GM19328 (cell line): ENCODE data around the gene EXOC6B.
"Not testable (repeated sequence)": the region's sequence is repeated elsewhere in the genome, so short reads cannot be mapped to it uniquely, and the experiment has no call there.

ENCODE experiments used
- ATAC-seq: cut with Tn5 transposase; IDR thresholded peaks from one replicate; pipeline ENCODE4 v1.9.1; 2021; ENCODE audit warnings: mild to moderate bottlenecking, moderate library complexity; ENCODE audit not compliant: unreplicated experiment

The EXOC6B gene

DNA sequence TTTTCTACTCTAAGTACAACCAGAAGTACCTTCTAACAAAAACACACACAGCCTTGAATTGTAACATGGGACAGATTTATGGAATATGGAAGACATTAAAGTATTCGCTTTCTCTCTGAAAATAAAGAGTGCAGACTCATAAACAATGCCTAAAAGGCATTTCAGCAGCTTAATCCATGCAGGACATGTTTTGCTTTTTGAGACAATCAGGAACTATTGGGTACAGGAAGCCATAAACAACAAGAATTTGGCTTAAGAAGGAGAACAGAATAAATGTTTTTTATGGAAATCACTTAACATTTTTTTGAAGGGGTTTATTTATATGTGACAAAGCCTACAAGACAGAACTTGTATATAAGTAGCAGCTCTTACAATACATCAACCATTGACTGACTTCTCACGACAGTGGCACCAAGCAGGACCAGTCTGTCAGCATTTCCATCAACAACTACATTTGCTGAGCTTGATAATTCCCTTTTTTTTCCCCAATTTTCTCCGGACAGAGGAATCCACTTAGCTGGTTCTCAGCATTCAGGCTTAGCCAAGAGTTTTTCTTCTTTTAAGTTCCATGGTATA, 140.1 kb downstream of the EXOC6B start:
- ATAC-seq: no peak

DNA sequence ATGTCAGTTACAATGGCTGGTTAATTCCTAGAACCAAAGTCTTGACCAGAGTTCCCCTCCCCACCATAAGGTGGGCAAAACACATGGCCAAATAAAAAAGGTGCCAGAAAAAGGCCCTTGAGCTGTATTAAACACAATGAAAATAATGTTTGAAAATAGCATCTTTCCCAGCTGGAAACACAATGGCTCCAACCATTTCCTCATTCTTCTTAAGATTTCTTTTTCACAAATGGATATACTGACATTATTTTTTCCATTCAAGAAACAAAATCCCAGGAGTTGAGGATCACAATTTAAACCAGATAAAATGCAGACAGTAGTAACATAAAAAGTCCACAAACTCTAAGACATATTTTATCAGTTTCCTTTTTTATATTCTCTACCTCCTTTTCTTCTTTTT, 143.8 kb downstream of the EXOC6B start:
- ATAC-seq: no peak

DNA sequence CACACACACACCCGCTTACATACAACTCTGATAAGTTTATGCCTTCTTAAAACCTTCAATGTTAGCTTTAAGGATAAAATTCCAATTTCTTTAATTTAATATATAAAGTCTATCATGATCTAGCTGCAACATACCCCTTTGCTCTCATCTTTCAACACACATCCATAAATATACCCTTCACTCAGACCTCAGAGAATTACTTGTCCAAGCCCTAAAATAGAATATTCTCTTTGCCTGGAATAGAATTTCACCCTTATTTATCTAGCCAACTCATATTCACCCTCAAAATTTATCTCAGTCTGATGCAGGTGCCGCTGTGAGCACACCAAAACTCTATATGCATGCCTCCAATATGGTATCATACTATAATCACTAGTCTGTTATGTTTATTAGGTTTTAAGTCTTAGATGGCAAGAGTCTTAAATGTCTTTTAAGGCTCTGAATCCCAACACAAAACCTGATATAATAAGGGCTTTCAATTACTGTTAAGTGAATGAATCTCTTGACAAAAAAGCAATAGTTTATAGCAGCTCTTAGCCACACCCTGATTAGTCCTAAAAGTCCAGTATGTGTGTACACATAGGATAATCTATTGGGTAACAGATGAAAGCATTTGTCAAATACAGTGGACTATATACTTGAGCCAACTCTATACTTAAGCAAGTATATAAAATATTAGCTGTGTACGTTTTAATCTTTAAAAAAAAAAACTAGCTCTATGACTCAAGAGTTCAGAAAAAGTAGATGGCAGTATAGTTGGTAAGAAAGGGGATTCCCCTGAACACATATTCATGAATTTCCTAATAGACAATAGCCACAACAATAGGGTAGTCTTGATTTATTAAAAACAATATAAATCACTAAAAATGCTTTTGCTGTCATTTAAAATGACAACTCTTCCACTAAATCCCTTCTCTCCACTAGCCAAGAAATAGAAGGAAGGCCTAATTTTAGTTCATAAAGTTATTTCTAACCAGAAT, 144.5 kb downstream of the EXOC6B start:
- ATAC-seq: no peak

DNA sequence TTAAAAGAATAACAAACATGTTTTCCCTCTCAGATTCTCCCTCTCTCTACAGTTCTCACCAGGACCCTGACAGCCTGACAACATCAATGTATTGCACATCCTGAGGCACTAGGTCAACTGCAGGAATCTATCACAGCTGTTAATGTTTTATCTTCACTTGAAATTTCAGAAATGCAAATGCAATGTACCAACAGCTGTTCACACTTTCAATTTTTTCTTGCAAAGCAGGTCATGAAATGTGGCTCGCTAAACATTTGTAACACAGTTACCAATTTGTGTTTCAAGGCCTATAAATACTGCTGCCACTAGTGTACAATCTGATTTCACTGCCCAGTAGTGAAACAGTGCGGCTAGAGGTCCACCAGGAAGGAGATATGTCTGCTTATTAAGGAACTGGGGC, 147.8 kb downstream of the EXOC6B start:
- no peak for ATAC-seq

DNA sequence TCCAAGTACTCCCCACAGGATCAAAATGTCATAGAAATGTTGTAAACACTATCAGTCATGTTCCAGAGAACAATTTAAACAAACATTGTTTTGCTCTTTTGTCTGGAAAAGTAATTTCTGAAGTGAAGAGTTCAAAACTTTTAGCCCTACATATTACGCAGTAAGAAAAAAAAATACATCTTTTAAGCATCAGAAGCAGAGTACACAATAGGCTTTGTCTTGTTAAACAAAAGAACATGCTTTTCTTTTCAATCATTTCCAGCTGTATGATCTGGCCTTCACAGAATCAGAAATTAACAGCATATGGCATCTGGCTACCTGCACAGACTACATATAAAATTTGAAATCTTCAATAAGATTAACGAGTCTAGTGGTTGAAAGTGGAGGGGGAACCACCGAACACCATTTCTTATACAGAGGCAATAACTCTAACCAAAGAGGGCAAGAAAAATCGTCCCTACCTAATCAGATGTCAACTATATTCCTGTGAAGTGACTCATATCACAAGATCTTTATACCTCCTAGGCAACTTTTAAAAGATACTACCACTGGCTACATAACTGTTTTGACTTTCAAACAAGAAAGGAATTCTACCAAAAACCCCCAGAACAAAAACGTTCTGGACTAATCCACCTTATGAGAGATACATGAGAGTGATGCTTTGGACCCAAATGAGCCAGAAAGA, 149.3 kb downstream of the EXOC6B start:
- ATAC-seq: no peak

DNA sequence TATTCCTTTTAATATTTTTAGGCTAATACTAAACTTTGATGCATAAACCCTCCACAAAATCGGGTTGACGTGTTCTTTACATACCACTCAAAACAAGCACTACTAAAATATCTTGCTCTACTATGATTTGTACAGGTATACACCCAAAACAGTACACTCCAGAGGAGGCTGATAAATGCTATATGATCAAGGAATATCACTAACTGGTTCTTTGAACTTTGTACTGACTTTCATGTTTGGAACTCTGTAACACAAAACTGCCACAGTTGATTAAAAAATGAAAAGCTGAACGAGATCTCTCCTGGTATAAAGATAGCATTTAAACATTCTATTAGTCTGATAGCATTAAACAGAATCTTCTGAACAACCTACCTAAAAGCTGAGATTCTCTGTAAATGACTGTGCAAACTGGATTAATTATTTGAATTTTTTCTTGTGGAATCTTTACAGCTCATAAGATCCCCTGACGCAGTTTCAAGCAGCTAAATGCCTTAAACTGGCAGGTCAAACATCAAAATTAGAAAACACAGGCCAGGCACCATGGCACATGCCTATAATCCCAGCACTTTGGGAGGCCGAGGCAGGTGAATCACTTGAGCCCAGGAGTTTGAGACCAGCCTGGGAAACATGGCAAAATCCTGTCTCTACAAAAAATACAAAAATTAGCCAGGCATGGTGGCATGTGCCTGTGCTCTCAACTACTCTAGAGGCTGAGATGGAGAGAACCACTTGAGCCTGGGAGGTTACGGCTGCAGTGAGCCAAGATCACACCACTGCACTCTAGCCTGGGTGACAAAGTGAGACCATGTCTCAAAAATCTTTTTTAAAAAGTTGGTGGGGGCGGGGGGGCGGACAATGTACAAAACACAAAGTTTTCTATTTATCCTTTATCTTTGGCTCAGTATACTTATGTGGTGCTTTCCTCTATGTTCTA, 150.6 kb downstream of the EXOC6B start:
- no peak for ATAC-seq

DNA sequence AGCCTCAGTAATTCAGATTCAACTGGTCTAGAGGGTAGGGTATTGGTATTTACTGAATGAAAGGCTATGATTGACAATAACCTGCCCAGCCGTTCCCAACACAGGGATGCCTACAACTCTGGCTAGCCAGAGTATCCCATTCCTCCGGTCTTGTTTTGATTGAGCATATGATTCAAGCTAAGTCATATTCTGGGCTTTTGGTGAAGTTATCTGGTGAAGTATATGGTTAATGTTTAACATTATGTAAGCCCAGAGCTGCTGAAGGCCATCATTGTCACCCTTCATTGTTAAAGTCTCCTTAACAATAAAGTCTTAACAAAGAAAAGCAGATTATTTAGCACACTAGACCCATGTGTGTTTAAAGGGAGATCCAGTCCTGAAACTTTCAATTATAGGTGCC, 152.6 kb downstream of the EXOC6B start:
- no peak for ATAC-seq

DNA sequence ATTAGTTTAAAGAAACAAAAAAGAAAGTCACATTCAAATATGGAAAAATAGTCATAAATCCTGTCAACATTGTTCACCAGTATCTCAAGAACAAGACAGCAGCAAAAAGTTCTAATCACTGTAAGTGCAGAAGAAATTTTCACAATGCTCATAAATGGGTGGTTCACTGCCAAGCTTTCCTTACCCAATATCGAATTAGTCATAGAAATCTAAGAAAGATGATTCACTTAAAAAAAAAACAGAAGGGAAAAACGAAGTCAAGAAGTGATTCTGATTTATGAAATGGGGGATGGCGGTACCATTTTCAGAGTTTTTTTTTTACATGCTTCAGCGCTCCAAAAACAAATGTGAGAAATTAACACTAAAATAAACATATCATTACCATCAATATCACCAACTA, 156.7 kb downstream of the EXOC6B start:
- ATAC-seq: no peak

DNA sequence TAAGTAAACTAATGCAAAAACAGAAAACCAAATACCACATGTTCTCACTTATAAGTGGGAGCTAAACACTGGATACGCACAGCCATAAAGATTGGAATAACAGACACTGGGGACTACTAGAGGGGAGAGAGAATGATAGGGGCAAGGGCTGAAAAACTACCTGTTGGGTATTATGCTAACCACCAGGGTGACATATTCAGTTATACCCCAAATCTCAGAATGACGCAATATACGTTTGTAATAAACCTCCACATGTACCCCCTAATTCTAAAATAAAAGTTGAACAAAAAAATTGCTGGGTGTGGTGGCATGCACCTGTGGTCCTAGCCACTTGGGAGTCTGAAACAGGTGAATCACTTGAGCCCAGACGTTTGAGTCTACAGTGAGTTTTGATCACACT, 157.2 kb downstream of the EXOC6B start:
- no peak for ATAC-seq

DNA sequence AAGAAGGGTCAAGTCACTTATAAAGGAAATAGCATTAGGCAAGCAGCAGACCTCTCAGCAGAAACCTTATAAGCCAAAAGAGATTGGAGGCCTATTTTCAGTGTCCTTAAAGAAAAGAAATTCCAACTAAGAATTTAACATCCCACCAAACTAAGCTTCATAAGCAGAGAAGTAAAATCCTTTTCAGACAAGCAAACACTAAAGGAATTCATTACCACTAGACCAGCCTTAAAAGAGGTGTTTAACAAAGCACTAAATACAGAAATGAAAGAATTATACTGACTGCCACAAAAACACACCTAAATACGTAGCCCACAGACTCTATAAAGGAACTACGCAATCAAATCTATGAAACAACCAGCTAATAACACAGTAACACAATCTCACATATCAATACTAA, 160.4 kb downstream of the EXOC6B start:
- no peak for ATAC-seq

DNA sequence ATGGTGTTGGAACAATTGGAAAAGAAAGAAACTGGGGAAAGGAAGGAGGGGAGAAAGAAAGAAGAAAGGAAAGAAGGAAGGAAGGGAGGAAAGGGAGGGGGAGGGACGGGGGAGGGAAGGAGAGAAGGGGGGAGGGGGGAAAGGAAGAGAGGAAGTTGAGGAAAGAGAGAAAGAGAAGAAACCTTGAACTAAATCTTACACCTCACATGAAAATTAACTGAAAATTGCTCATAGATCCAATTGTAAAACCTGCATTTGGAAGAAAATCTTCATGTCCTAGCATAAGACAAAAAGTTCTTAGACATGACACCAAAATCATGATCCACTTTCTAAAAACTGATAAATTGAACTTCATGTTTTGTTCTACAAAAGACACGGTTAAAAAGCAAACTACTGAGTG, 163.8 kb downstream of the EXOC6B start:
- ATAC-seq: no peak

DNA sequence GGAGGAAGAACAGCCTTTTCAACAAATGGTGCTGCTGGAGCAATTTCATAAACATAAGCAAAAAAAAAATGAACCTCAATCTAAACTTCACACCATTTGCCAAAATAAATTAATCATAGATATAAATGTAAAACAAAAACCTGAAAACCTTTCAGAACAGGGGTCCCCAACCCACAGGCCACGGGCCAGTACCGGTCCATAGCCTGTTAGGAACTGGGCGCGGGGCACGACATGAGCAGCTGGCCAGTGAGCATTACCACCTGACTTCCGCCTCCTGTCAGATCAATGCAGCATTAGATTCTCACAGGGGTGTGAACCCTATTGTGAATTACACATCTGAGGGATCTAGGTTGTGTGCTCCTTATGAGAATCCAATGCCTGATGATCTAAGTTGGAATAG, 176.0 kb downstream of the EXOC6B start:
- ATAC-seq: no peak

DNA sequence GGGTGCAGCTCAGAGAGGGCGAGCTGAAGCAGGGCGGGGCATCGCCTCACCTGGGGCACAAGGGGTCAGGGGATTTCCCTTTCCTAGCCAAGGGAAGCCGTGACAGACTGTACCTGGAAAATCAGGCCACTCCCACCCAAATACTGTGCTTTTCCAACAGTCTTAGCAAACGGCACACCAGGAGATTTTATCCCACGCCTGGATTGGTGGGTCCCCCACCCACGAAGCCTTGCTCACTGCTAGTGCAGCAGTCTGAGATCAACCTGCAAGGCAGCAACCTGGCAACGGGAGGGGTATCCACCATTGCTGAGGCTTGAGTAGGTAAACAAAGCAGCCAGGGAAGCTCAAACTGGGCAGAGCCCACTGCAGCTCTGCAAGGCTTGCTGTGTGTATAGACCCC, 184.6 kb downstream of the EXOC6B start:
- ATAC-seq: not testable (repeated sequence)

DNA sequence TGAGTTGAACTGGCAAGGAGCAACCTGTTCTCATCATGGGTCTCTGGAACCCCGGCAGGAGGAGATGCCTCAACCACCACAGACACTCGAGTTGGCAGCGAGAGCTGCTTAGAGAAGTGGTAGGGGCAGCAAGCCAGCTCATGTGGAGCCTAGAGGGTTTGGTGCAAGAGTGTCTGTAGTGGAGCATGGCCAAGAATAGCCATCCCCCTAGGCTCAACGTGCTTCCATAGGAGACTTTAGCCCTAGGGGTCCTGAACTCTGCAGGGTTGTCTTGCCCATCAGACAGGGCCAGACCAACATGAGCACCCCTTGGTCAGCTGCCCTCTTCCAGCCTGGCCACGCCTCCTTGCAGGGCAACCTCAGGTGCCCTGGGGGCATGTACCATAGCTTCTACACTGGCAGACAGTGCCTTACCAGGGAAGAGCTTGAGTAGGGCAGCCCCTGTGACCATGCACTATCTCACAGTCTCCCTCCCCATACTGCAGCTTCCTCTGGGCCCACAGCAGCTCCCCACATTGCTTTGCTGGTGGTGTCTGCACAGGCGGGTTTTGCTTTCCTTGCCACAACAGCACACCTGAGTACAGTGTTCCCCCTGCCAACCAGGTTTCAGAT, 187.1 kb downstream of the EXOC6B start:
- no peak for ATAC-seq

DNA sequence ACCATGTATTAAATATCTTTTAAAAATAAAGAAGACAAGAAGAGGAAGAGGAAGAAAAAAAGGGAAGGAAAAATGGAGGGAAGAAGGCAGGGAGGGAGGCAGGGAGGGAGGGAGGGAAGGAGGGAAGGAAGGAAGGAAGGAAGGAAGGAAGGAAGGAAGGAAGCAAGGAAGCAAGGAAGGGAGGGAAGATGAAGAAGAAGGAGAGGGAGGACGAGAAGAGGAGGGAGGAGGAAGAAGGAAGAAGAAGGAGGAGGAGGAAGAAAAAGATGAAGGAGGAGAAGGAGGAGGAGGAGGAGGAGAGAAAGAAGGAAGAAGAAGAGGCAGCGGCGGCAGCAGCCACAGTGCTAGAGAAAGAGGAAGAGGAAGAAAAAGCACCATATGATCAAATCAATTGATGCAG, 189.6 kb downstream of the EXOC6B start:
- ATAC-seq: no peak

DNA sequence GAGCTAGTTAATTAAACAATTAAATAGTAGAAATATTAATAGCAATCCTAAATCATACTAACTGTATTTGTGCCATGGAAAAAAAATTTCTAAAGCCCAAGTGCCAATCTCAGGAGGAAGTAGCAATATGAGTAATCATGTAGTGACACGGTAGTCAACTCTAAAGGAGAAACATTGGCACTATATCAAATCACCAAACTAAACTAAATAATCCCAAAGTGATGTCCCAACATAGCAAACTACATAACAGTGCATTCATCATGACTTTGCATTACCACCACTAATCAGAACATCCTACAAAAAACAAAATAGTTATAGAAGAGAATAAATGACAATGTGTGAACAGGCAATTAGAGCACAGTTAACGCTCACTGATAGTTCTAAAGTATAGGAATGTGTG, 195.1 kb downstream of the EXOC6B start:
- no peak for ATAC-seq

DNA sequence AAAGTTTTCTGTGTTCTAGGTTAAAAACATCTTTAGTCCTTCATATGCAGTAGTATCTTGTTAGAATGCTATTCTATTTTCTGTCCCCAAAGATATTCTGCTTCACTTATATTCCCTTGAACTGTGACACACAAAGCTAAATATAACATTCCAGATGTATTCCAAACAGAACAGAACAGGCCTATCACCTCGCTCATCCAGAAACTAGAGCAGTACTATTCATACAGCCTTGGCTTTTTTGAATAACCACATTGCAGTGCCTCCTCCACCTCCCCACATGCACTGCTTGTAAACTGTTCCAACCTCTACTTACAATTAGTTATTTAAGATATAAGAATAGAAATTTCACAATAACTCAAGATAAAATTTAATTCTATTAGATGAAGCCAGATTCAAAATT, 196.8 kb downstream of the EXOC6B start:
- ATAC-seq: no peak

DNA sequence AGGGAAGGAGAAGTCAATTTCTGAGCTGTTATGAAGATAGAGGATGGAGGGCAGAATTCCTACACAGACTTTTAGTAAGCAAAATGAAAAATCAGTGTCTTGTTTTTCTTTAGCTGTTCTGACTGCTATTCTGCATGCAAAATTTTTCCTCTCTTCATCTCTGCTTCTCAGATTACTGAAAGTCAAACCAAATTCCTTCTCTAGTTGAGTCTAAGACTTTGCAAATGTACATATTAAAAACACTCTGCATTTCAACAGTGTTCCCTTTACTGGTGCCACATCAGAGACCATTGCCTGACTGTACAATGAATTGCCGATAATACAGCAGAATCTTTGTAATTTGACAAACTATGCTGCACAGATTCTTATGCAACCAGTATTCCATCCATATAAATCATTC, 198.8 kb downstream of the EXOC6B start:
- no peak for ATAC-seq

DNA sequence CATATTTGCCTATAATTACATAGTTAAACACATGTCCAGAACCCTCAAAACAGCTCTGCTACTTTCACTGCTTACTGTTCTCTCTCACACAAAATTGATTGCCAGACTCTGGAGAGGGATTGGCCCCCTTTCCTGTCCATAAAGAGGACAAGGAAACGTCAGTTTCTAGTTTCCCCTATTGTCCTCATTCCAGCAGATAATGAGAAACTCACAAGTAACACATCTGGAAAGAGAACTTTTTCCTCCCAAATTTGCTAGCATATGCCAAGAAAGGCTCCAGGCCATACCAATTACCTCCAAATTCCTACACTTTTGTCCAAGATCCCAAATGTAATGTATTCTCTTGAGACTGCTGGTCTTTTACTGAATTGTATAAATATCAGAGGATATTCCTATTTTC, 200.5 kb downstream of the EXOC6B start:
- ATAC-seq: no peak

DNA sequence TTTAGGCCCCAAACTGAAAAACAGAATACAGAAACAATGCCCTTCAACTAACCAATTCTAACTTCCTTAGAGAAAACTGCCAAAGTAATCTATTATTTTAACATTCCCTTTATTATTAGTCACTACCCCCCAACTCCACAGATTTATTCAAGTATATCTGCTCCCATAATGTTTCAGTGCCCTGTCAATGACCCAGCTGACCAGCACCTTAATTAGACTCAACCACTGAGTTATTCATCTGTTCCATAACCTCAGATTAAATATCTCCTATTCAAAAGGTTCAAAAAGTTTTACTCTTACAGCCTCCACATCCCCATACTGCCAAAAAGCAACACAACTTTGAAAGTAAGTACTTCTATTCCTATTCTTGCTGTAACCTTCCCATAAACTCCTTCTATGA, 202.4 kb downstream of the EXOC6B start:
- no peak for ATAC-seq
